ENCODE data around the gene CLDN5.
"Not testable (repeated sequence)": the region's sequence is repeated elsewhere in the genome, so short reads cannot be mapped to it uniquely, and the experiment has no call there.

CLDN5 gene, protein sequence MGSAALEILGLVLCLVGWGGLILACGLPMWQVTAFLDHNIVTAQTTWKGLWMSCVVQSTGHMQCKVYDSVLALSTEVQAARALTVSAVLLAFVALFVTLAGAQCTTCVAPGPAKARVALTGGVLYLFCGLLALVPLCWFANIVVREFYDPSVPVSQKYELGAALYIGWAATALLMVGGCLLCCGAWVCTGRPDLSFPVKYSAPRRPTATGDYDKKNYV

GRCh38 chr22:19524170-19525115, at the start of gene CLDN5:
TSS of gene CLDN5 (minus strand) at chr22:19524410. CDS start at chr22:19524255, 155 bp downstream.
- DNase-seq = peak in 1 of 2 donors; percentile 43

DNA sequence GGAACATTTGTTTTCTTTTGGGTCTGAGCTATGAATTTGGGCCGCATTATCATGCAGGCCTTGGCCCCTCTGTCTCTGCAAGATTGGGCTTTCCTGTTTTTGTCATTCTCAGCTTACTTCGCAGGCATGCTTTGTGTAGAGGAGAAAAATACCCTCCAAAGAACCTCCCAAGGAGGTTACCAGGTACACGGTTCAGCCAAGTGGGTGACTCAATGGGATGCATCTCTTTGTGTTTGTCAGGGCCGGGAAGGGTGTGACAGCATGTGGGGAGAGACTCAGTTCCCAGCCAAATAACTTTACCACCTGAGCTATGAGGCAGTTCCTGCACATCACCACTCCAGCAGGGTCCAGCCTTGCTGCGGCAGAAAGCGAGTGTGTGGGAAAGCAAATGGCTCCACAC, 47.8 kb upstream of the CLDN5 start:
- no peak for DNase-seq

DNA sequence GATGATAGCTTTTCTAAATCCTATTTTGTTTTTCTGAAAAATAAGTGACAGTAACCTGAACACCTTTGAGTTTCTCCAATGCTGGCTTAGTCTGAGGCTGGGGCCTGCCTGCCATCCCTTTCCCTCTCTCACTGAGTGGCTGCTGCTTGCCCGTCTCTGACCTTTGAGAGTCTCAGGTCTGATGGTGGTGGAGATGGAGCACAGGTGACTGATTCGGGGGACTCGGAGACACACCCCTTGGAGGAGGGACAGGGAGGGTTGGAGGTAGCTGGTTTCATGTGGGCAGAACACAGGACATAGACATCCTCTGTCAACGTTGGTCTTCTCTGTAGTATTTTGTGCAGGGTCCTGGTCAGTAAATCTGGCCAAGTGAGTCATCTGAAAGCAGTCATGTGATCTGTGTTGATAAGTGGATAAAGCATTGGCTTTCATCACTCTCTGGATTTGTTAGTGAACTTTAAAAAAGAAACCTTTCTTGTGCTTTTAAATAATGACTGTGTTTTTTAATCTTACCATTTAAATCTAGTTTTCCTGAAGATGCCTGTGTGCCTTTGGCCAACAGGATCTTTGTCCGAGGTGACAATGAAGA, 47.1 kb upstream of the CLDN5 start:
- DNase-seq = no peak

GRCh38 chr22:19569976-19570375, 45.8 kb upstream of the CLDN5 start:
- DNase-seq = no peak

DNA sequence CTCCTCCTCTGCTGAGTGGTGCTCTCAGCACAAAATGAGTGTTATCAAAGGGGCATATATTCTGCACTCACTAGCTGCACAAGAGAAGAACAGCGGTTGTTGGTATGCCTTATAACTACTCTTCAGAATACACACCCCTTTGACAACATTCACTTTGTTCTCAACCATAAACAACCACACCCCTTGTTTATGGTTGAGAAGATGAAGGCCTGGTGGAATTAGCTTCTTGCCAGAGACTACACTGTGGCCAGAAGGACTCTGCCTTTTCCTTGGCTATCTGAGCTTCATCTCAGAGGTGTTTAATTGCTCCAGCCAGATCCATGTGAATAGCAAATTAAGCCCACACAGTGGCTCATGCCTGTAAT, 45.0 kb upstream of the CLDN5 start:
- DNase-seq = no peak

DNA sequence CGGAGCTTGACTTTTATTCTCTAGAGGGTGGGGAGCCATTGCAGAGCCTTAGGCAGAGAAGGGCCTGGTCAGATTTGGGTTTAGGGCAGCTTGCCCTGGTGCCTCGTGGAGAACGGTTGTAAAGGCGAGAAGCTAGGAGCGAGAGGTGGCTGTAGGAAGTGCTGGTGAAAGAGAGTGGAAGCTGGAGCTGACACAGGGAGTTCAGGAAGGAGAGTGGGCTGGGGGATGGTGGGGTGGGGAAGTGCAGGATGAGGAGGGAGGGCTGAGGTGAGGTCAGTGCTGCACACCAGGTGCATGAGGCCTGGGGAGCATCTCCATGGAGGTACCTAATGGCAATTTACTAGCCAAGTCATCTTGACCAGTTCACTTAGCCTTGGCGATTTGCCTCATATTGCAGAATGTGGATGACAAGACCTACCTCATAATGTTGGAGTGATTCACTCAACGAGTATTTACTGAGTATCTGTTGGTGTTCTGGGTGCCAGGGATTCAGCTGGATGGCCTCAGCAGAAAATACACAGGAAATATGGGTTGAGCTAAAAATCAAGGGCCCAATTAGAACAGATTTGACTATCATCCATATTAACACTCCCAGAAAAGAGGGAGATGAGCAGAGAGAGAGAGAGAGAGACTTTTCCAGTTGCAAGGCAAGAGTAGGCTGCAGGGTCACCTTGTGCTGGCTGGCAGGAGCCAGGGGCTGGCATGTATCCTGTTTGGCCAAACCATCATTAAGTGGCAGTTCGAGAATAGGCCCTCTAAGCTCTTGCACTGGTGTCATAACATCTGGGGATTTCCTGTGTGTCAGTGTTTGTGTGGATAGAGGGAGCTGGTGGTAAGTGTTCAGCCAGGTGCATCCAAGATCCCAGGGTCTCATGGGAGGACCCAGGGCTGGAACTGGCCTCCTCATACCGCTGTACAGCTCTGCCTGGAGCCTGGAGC, 44.4 kb upstream of the CLDN5 start:
- no peak for DNase-seq

- DNase-seq = no peak
These were observed 43.2 kb upstream of the CLDN5 start for GRCh38 chr22:19567157-19568009.

DNA sequence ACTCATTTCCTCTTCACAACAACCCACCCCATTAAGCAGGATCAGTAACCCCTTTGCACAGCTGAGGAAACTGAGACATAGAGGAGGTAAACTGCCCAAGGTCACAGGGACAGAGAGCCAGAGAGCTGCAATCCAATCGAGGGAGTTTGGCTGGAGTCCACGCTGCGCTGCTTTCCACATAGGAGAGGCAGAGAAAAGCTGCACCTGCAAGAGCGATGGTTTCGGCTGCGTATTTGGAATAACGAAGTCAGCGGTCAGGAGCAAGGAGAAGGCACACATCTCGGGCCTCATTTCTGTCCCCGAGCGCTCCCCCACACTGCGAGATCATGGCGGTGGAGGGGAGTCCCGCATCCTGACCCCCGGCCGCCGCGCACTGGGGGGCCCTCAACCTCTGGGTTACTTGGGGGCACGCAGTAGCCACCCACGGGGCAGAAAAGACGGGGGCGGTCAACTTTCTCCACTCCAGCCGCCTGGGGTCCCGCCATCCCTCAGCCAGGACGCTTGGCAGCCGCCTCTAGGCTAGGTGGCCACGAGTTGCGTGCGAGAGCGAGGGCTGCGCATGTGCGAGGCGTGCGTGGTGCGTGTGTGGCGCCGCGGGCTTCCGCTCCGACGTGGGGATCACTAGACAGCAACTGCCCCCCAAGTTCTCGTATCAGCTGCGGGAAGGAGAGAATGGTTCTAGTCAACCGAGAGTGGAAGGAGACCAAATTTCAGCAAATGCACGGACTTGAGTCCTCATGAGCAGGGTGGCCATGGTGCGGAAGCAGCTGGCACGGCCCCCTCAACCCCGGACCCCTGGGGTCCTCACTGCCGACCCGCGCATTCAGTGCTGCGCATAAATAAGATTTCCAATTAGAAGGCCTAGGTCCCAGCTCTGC, 42.3 kb upstream of the CLDN5 start:
- no peak for DNase-seq

DNA sequence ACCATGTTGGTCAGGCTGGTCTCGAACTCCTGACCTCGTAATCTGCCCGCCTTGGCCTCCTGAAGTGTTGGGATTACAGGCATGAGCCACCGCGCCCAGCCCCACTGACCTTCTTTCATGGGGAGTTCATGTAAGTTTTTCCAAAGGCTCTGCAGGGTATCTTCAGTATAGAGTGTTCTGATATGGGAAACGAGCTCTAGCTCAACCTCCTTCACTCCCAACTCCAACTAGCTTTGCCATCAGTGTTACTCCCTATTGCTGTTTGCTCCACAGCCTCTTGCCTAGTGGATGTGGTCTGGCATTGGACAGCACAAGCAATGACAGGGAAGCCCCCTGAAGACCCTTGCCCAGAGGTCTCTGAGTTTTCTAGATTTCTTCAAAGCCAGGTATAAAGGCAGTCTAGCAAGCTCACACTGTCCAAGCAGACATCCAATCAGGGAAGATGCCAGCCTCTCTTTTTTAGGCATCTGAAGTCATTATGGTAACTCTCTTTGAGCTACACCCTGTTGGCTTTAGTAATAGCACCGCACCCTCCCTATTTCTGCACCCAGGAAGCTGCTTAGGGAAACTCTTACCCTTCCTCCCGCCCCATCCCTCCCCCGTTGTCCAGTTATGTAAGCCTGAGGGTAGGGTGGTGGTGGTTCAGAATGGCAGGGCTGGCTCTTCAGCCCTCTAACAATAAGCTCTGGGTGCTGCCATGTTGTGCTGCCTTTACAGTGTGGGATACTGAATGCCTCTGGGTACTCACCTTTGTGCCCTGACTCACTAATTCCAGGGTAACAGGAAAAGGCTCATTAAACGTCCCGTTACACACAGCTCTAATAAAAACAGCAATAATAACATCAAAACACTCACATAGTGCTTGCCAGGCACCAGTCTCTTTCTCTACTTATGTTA, 41.4 kb upstream of the CLDN5 start:
- DNase-seq = no peak

GRCh38 chr22:19559956-19560355, 35.7 kb upstream of the CLDN5 start:
- DNase-seq = no peak

DNA sequence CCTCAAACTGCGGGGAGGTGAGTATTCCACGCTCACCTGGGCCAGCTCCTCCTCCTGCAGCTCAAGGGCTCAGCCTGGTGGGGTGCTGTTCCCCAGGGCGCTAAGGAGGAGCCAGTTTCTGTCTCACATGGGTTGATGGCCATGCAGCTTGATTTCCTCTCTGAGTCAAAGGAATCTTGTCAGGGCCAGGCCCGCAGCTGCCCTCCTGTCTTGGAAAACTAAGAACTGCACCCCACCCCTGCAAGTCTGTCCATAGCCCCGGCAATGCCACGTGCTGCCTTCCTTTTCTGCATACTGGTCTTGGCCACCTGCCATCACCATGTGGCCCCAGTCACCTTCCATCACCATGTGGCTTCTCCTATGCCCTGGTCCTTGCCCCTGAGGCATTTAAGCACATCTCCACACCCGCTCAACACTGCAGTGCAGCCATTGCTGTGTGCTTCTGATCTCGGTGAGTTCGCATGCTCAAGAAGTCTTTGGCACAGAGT, 35.2 kb upstream of the CLDN5 start:
- no peak for DNase-seq

GRCh38 chr22:19556963-19557545, 32.8 kb upstream of the CLDN5 start:
- DNase-seq = no peak

DNA sequence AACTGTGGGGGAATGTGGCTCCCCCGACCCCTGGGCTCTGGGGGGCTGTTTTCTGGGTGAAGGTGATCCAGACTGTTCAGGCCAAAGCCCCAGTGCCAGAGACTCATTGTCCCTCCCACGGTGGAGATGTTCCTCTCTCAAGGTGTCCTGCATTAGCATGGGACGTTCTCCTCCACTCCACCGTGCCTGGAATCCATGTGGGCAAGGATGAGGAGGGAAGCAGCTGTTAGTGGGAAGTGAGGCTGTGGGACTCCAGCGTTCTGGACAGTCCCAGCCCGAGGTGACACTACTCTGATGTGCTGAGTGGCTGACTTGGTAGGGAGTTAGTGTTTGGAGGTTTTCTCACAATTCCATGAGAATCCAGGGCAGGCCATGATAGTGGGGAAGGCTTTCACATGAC, 31.4 kb upstream of the CLDN5 start:
- DNase-seq = no peak

GRCh38 chr22:19554834-19555404, 30.7 kb upstream of the CLDN5 start:
- DNase-seq = no peak

DNA sequence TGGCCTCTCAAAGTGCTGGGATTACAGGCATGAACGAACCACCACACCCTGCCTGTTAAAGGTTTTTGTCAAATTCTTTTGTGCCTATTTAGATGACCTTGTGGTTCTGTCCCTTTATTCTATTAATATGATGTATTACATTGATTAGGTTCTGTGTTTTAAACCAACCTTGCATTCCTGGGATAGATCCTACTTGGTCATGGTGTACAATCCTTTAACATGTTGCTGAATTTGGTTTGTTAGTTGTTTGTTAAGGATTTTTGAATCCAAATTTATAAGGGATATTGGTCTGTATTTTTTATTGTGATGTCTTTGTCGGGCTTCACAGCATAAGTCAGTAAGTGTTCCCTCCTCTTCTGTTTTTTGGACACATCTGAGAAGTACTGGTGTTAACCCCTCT, 29.0 kb upstream of the CLDN5 start:
- no peak for DNase-seq

DNA sequence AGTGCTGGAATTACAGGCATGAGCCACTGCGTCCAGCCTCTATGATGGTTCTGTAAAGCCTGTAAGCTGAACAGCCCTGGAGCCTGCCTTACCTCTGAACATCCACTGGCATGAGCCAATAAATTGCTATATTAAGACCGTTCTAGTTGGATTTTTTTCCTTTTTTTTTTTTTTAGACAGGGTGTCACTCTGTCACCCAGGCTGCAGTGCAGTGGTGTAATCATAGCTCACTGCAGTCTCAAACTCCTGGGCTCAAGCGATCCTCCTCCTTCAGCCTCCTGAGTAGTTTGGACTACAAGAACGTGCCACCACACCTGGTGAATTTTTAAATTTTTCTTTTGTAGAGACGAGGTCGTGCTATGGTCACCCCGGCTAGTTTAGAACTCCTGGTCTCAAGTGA, 26.2 kb upstream of the CLDN5 start:
- no peak for DNase-seq

DNA sequence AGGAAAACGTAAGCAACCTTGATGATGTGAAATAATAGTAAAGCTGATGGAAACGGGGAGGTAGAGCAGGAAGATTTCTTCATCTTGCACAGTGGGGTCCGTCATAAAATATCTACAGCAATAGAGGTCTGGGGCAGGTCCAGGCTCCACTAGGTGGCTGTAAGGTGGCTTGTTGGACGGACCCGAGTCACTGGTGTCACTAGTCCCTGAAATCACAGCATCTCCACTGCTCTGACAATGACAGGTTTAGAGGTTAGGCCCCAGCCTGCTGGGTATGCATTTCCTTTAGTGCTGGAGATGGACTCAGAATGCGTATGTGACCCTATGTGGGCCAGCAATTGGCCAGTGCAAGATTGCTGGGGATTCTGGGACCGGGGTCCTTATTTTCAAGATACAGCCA, 25.2 kb upstream of the CLDN5 start:
- no peak for DNase-seq

- no peak for DNase-seq
These were observed 24.8 kb upstream of the CLDN5 start for GRCh38 chr22:19548964-19549363.

GRCh38 chr22:19548427-19548826, 24.2 kb upstream of the CLDN5 start:
- DNase-seq = not testable (repeated sequence)
